Measurements from ENCODE around the gene PTPRZ1.

PTPRZ1 gene

GRCh38 chr7:121960678-121961077 lies 87.7 kb downstream of the PTPRZ1 start:
- no peak for DNase-seq

DNA sequence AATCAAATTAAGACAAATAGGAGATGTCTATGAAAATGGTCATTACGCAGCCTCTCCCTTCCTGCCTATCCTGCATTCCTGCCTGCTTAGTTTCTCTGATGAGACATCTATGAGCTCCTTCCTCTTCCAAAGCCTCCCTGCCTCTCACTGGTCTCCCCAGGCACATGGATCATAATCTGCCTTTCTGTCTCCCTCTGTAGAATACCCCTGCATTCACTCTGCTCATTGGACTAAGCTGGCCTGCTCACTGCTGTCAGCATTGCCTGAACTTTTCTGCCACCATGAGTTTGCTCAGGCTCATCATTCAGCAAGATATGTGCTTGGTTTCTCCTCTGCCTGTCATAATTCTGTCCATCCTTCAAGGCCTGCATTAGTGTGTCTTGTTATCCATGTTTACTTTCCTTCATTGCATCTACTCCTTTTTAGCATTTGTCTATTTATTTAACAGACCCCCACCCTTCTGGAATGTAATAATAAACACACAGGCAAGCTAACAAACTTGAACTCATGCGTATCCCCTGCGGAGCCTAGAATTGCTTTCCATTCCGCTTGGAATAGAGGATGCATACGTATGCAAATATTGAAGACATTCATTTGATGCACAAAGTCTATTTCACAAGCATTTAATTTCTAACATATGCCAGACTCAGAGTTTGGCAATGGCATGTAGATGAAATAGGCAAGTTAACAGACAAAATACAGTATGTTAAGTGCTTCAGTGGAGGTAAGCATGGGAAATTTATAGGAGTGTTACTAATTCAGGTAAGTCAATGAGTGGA lies 88.3 kb downstream of the PTPRZ1 start:
- no peak for DNase-seq

DNA sequence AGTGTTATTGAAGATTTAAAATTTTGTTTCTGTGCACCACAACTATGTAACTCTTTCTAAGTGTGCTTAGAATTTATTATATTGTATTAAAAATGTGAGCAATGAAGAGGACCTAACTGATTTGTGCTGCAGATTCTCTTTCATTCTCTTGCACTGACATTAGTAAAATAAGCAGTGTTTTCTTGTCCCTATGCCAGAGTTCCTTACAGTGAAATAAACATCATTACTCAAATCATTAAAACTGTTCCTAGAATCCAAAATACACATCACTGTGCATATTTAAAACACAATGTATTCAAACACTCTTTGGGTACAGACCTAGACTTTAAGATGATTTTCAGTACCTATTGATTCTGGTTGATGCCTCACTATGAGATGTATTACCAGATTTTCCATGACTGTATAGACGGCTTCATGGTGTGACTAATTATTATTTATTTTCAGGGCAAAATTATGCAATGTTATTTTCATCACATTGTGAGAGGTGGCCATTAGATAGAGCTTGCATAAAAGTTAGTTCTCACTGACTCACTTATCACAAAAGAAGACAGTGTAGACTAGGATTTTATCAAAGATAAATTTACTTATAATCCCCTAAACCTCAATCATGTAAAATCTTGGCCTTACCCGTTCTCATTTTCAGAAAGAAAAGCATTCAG lies 93.4 kb downstream of the PTPRZ1 start:
- DNase-seq: no peak

DNA sequence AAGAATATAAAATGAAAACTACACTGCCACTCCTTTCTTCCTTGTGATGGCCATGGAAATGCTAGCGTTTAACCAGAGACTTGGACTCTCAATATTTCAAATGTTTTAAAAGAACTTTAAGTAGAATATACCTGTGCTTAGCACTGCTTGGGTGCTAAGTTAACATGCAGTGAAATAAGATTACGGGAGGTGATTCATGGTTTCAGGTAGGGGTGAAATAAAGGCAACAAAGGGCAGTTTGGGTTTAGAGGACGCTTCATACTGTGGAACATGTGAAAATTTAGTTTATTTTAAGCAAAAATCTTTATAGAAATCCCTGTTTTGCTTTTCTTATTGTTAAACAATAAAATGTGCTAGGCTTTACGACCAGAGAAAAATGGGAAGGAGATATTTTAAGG lies 94.0 kb downstream of the PTPRZ1 start:
- DNase-seq: no peak

DNA sequence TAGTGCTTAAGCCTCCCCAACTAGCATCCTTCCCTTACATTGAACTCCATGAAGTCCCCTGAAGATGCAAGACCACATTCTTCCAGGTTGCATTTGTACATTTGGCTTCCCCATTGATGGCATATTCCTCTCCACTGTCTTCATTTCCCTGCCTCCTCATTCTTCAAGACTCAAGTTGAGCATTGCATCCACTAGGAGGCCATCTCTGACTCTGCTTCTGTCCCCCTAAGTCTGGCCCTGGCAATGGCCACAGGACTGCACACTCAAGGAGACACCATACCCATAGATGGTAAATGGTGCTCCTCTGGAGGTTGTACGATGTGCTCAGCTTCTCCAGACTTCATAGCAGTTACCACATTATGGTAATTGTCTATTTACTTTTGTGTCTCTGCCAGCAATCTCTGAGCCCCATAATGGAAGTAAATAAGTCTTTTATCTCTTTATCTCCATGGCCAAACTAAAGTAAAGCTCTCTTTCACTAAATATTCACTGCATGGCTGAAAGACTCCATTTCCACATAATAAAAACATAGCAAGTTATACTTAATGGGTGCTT lies 112.6 kb downstream of the PTPRZ1 start:
- no peak for DNase-seq

DNA sequence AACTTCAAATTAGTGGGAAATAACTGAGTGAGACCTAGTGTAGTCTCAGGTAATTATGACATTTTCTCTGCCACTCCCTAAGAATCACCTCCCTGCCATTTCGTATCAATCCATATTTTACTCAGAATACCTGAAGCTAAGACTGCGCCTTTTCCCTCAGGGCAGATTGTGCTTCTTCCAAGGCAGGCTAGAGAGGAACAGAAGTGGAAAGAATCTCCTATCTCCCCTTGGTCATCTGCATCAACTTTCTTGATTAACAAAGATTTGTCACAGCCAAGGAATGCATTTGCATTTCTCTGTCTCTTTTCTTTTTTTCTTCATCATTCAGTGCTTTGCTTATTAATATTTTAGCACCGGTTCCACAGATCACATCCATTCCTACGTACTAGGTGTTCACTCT lies 119.1 kb downstream of the PTPRZ1 start:
- no peak for DNase-seq

- peak; percentile 56 for DNase-seq
Observed at GRCh38 chr7:121994625-121995410, 121.9 kb downstream of the PTPRZ1 start.

GRCh38 chr7:122006687-122007086 lies 133.7 kb downstream of the PTPRZ1 start:
- DNase-seq: no peak

DNA sequence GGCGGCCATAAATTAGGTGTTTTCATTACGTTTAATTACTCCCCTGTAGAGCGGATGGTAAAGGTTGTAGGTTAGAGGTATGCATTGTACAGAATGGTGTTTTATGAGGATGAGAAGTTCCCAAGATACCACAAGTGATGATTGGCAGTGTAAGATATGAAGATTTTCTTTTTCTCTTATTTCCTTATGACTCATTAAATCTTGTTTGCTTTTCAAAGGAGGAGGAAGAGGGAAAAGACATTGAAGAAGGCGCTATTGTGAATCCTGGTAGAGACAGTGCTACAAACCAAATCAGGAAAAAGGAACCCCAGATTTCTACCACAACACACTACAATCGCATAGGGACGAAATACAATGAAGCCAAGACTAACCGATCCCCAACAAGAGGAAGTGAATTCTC lies 137.2 kb downstream of the PTPRZ1 start:
- no peak for DNase-seq

GRCh38 chr7:122013065-122013464 lies 140.1 kb downstream of the PTPRZ1 start:
- peak; percentile 57 for DNase-seq

GRCh38 chr7:122013630-122014029 lies 140.7 kb downstream of the PTPRZ1 start:
- DNase-seq: no peak

DNA sequence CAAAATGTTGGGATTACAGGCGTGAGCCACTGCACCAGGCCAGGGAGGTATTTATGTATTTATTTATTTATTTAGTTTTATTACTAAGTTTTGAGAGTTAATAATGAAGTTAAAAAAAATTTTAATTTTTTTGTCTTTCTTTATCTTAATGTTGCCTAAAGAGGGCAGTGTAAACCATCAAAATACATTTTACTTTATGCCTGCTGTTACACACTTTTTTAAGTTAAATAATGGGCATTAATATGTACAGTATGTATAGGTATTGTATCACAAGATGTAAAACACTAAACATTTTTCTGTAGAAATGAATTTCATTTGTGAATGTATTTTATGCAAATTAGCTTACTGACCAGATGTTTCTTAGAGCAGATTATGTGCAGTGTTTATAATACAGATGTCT lies 141.7 kb downstream of the PTPRZ1 start:
- DNase-seq: no peak

DNA sequence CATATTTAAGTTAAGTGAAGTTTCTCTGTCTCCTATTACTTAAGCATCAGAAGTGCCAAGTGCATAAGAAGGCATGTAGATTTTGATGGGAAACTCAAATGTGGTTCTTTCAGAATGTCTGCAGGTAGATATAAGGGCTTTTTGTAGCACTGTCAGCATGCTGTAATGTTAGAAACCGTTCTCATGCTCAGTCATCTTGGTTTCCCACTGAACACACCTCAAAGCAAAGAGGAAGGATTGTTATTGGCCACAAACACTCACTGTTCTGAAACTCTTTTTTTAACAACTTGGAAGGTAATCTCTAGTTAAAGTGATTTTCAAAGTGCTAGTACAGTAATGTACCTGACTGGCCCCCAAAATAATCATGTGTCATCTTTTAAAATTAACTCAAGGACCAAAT lies 145.1 kb downstream of the PTPRZ1 start:
- peak; percentile 15 for DNase-seq

DNA sequence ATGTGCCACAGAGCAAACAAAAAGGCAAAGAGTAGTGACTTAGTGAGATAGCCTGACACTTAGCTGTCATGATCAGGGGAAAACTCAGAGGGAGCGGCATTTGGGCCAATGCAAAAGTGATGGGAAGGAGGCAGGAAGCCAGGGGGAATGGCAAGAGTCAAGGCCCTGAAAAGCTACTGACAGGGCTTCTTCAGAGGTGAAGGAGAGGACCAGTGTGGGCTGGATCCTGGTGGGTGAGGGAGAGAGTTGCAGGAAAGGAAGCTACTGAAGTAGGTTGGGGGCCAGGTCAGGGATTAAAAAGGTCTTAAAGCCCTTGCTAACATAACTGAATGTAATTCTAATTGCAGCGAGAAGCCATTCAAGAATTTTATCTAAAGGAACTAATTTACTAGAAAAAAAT lies 154.1 kb downstream of the PTPRZ1 start:
- DNase-seq: no peak

- DNase-seq: no peak
Observed at GRCh38 chr7:122033641-122034040, 160.7 kb downstream of the PTPRZ1 start.

- DNase-seq: no peak
Observed at GRCh38 chr7:122035876-122036275, 162.9 kb downstream of the PTPRZ1 start.

GRCh38 chr7:122038134-122038533 lies 165.2 kb downstream of the PTPRZ1 start:
- DNase-seq: no peak

DNA sequence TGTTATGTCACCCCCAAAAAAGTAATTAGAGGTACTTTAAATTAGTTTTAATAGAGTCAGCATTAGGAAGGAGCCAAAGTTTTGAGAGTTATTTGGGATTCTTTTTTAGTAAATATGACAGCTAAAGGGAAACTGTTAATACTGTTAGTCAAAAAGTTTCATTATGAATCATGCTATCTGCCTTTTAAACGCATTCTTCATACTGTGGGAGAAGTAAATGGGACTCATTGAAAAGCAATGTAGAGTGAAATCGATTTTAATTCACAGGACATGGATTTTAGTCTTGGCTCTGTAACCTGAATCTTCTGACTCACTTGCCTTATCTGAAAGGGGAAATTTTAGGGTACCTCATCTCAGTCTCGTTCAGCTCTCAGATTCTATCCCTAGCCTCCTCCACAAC lies 165.9 kb downstream of the PTPRZ1 start:
- no peak for DNase-seq

DNA sequence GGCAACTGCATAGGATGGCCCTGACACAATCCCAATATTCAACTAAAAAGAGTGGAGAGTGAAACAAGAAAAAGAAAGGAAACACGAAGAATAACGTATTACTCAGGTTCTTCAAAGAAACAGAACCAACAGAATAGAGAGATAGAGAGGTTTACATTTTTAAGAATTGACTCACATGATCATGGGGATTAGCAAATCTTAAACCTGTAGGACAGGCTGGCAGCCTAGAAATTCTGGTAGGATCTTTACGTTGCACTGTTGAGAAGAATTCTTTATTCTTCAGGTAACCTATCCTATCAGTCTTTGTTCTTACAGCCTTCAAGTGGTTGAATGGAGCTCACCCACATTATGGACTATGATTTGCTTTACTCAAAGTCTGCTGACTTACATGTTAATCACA lies 167.2 kb downstream of the PTPRZ1 start:
- DNase-seq: no peak

- no peak for DNase-seq
Observed at GRCh38 chr7:122046402-122046801, 173.4 kb downstream of the PTPRZ1 start.

GRCh38 chr7:122054393-122054792 lies 181.4 kb downstream of the PTPRZ1 start:
- DNase-seq: no peak

- no peak for DNase-seq
Observed at GRCh38 chr7:122055073-122055472, 182.1 kb downstream of the PTPRZ1 start.

DNA sequence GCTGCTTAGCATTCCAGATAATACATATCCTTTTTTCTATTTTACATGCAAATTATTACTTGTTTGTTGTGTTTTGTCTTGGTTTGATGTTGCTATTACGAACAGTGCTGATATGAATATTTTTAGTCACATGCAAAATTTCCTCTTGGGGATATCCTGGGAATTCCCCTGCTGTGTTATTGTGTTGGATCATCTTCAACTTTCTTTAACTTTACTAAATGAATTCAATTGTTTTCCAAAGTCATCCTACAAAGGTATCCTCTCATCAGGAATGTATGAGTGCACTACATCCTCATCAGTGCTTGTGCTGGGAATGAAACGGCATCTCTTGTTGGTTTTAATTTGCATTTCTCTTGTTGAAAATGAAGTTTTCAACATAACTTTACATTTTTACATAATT lies 184.0 kb downstream of the PTPRZ1 start:
- DNase-seq: no peak

- DNase-seq: no peak
Observed at GRCh38 chr7:122059542-122059941, 186.6 kb downstream of the PTPRZ1 start.

All from activated CD4-positive, alpha-beta T cell treated with anti-CD3 and anti-CD28 coated beads, Interleukin-2, Interleukin-6, amounts not matched to agents 100 ng/mL and 50 ng/mL, durations not matched to agents 16 hours and 8 hours (primary cell).